Thyroid gland (tissue), 4 donors: ENCODE data around the gene DUSP3.

Experiments
- CTCF ChIP-seq, 6 experiments: fragments of 200-600 bp in 3 of 6; fragments of 450-650 bp in 3 of 6; sonication (generic) in 3 of 6; IDR thresholded peaks; one replicate each; pipeline ENCODE4 v1.5.1; 2016 to 2019; ENCODE audit warnings: antibody characterized with exemption in 6 of 6, mild to moderate bottlenecking in 2 of 6, inconsistent platforms in 1 of 6, moderate library complexity in 1 of 6
- POLR2A ChIP-seq, 2 donors: fragments of 450-650 bp; IDR thresholded peaks; one replicate each; pipeline ENCODE4 v1.6.1; 2017; ENCODE audit warnings: antibody characterized with exemption in 2 of 2, mild to moderate bottlenecking in 2 of 2, moderate library complexity in 1 of 2

GRCh38 chr17:43723697-43724359, 54.9 kb downstream of the DUSP3 start:
- TF ChIP-seq CTCF (IDR thresholded peaks at IDR 0.05) (no peak), POLR2A (IDR thresholded peaks at IDR 0.05) (no peak)
